Activated CD8-positive, alpha-beta memory T cell treated with anti-CD3 and anti-CD28 coated beads, Interleukin-2, amount 10 ng/mL, durations not matched to agents 7 days and 5 days (primary cell): ENCODE data around the gene DNAH17. TPM values are rescaled to one million over a fixed set of nuclear protein-coding genes. Genes with fewer than 3 reads are reported as not detected.

ENCODE experiments used
- ATAC-seq: fragments of 150-1000 bp; cut with Tn5 transposase; one replicate; pipeline ENCODE4 v1.10.0; 2021; ENCODE audit warnings: moderate library complexity
- CTCF ChIA-PET: fragments of 350-600 bp; sonication (Branson Sonifier 250); formaldehyde crosslinking; loops from one replicate; lab custom pipeline; 2021; ENCODE audit warnings: antibody characterized with exemption; lab: Charles Lee
- DNase-seq: peaks from one replicate; pipeline ENCODE4 v3.0.0-alpha.2; 2020
- H3K27ac Mint-ChIP-seq: one replicate; pipeline ENCODE4 v1.8.0; 2021; ENCODE audit warnings: mild to moderate bottlenecking, mixed read lengths
- H3K27me3 Mint-ChIP-seq: one replicate; pipeline ENCODE4 v1.8.0; 2021; ENCODE audit warnings: mixed read lengths
- H3K36me3 Mint-ChIP-seq: one replicate; pipeline ENCODE4 v1.8.0; 2021; ENCODE audit warnings: mild to moderate bottlenecking, mixed read lengths
- H3K4me1 Mint-ChIP-seq: one replicate; pipeline ENCODE4 v1.8.0; 2021; ENCODE audit warnings: mixed read lengths
- H3K4me3 Mint-ChIP-seq: one replicate; pipeline ENCODE4 v1.8.0; 2021; ENCODE audit warnings: mild to moderate bottlenecking, moderate library complexity, mixed read lengths
- H3K9me3 Mint-ChIP-seq: one replicate; pipeline ENCODE4 v1.8.0; 2022; ENCODE audit warnings: low read depth, mixed read lengths
- total RNA-seq, 2 experiments: library from RNA; stranded (reverse); gene quantifications; one replicate each; pipeline ENCODE4 v1.2.3, GENCODE V29; 2021

Gene DNAH17
- total RNA-seq, 2 experiments from 2014 or later, result 0.26 TPM; not detected in 1

GRCh38 chr17:78611607-78612006 is 34.4 kb upstream of the DNAH17 start:
- CTCF ChIA-PET, result interaction anchor here (1.1 kb wide), 1 partner anchor 89 kb away, joined by 3 read pairs; no protein-coding TSS in a partner anchor
- H3K27me3 Mint-ChIP-seq, result peaks cover 9% of the 10 kb centered on the region

GRCh38 chr17:78610951-78611511 is 33.8 kb upstream of the DNAH17 start:
- CTCF ChIA-PET, result interaction anchor here (1.1 kb wide), 1 partner anchor 89 kb away, joined by 3 read pairs; no protein-coding TSS in a partner anchor

More at GRCh38 chr17:78611607-78612006, 34.4 kb upstream of the DNAH17 start:
- H3K27ac Mint-ChIP-seq, result no peak overlapping the region
- no peaks in the 10 kb centered on the region for H3K9me3 Mint-ChIP-seq
- ATAC-seq (no peak), DNase-seq (no peak)
- no peaks in the 10 kb centered on the region for H3K36me3 Mint-ChIP-seq
- no peak overlapping the region for H3K4me3 Mint-ChIP-seq
- H3K4me1 Mint-ChIP-seq, result no peaks in the 10 kb centered on the region

GRCh38 chr17:78609191-78609641 is 32.0 kb upstream of the DNAH17 start:
- DNase-seq (no peak), ATAC-seq (no peak)
- CTCF ChIA-PET, result interaction anchor here (1.3 kb wide), 1 partner anchor 164 kb away, joined by 4 read pairs; no protein-coding TSS in a partner anchor
- Mint-ChIP-seq H3K27me3 (peaks cover 9% of the 10 kb centered on the region), H3K4me3 (no peak overlapping the region), H3K9me3 (no peaks in the 10 kb centered on the region), H3K36me3 (no peaks in the 10 kb centered on the region), H3K4me1 (no peaks in the 10 kb centered on the region), H3K27ac (no peak overlapping the region)

More at GRCh38 chr17:78610951-78611511, 33.8 kb upstream of the DNAH17 start:
- no peaks in the 10 kb centered on the region for H3K36me3 Mint-ChIP-seq
- H3K4me1 Mint-ChIP-seq, result no peaks in the 10 kb centered on the region
- ATAC-seq (no peak), DNase-seq (no peak)
- no peak overlapping the region for H3K4me3 Mint-ChIP-seq
- peaks cover 9% of the 10 kb centered on the region for H3K27me3 Mint-ChIP-seq
- no peak overlapping the region for H3K27ac Mint-ChIP-seq
- no peaks in the 10 kb centered on the region for H3K9me3 Mint-ChIP-seq

- ATAC-seq (no peak), DNase-seq (no peak)
- Mint-ChIP-seq H3K27me3 (peaks cover 9% of the 10 kb centered on the region), H3K4me1 (no peaks in the 10 kb centered on the region), H3K4me3 (no peak overlapping the region), H3K36me3 (no peaks in the 10 kb centered on the region), H3K9me3 (no peaks in the 10 kb centered on the region), H3K27ac (no peak overlapping the region)
- CTCF ChIA-PET, result interaction anchor here (1.3 kb wide), 1 partner anchor 163 kb away, joined by 4 read pairs; no protein-coding TSS in a partner anchor
These were observed 31.6 kb upstream of the DNAH17 start for GRCh38 chr17:78608804-78609186.

GRCh38 chr17:78608122-78608803 is 31.1 kb upstream of the DNAH17 start:
- peaks cover 9% of the 10 kb centered on the region for H3K27me3 Mint-ChIP-seq
- H3K4me3 Mint-ChIP-seq, result no peak overlapping the region
- ATAC-seq (no peak), DNase-seq (no peak)
- CTCF ChIA-PET, result no interaction called here
- H3K27ac Mint-ChIP-seq, result no peak overlapping the region
- H3K4me1 Mint-ChIP-seq, result no peaks in the 10 kb centered on the region
- no peaks in the 10 kb centered on the region for H3K9me3 Mint-ChIP-seq
- H3K36me3 Mint-ChIP-seq, result no peaks in the 10 kb centered on the region

- Mint-ChIP-seq H3K36me3 (no peaks in the 10 kb centered on the region), H3K27me3 (peaks cover 9% of the 10 kb centered on the region), H3K4me1 (no peaks in the 10 kb centered on the region), H3K4me3 (no peak overlapping the region), H3K9me3 (no peaks in the 10 kb centered on the region), H3K27ac (no peak overlapping the region)
- CTCF ChIA-PET, result no interaction called here
- ATAC-seq, result no peak
- no peak for DNase-seq
These were observed 29.8 kb upstream of the DNAH17 start for GRCh38 chr17:78607038-78607437.

- H3K4me1 Mint-ChIP-seq, result no peaks in the 10 kb centered on the region
- no peak for ATAC-seq
- no peaks in the 10 kb centered on the region for H3K9me3 Mint-ChIP-seq
These were observed 28.7 kb upstream of the DNAH17 start for GRCh38 chr17:78605886-78606285.

GRCh38 chr17:78605429-78605828 is 28.2 kb upstream of the DNAH17 start:
- no peak overlapping the region for H3K27ac Mint-ChIP-seq
- ATAC-seq, result no peak
- no peaks in the 10 kb centered on the region for H3K9me3 Mint-ChIP-seq

More at GRCh38 chr17:78605886-78606285, 28.7 kb upstream of the DNAH17 start:
- CTCF ChIA-PET, result interaction anchor here (0.5 kb wide), 1 partner anchor 1655 kb away, joined by 3 read pairs; no protein-coding TSS in a partner anchor
- H3K4me3 Mint-ChIP-seq, result no peak overlapping the region
- no peak overlapping the region for H3K27ac Mint-ChIP-seq
- DNase-seq, result no peak
- peaks cover 9% of the 10 kb centered on the region for H3K27me3 Mint-ChIP-seq
- no peaks in the 10 kb centered on the region for H3K36me3 Mint-ChIP-seq

GRCh38 chr17:78602246-78602645 is 25.1 kb upstream of the DNAH17 start:
- no peak overlapping the region for H3K27ac Mint-ChIP-seq
- no peak overlapping the region for H3K4me3 Mint-ChIP-seq
- no peaks in the 10 kb centered on the region for H3K9me3 Mint-ChIP-seq
- no peaks in the 10 kb centered on the region for H3K36me3 Mint-ChIP-seq
- peaks cover 3% of the 10 kb centered on the region for H3K4me1 Mint-ChIP-seq
- CTCF ChIA-PET, result no interaction called here
- no peak for DNase-seq
- H3K27me3 Mint-ChIP-seq, result peaks cover 14% of the 10 kb centered on the region
- no peak for ATAC-seq

More at GRCh38 chr17:78605429-78605828, 28.2 kb upstream of the DNAH17 start:
- Mint-ChIP-seq H3K4me3 (no peak overlapping the region), H3K27me3 (peaks cover 9% of the 10 kb centered on the region), H3K36me3 (no peaks in the 10 kb centered on the region), H3K4me1 (no peaks in the 10 kb centered on the region)
- DNase-seq, result no peak
- CTCF ChIA-PET, result interaction anchor here (0.5 kb wide), 1 partner anchor 1655 kb away, joined by 3 read pairs; no protein-coding TSS in a partner anchor

GRCh38 chr17:78601577-78602190 is 24.5 kb upstream of the DNAH17 start:
- Mint-ChIP-seq H3K4me3 (no peak overlapping the region), H3K36me3 (no peaks in the 10 kb centered on the region), H3K4me1 (peaks cover 3% of the 10 kb centered on the region), H3K9me3 (no peaks in the 10 kb centered on the region), H3K27me3 (peaks cover 9% of the 10 kb centered on the region), H3K27ac (no peak overlapping the region)
- DNase-seq (no peak), ATAC-seq (no peak)
- CTCF ChIA-PET, result interaction anchor here (1.0 kb wide), 1 partner anchor 108 kb away, joined by 3 read pairs; no protein-coding TSS in a partner anchor

GRCh38 chr17:78600181-78600721 is 23.1 kb upstream of the DNAH17 start:
- no peak for ATAC-seq
- no peak overlapping the region for H3K27ac Mint-ChIP-seq
- DNase-seq, result no peak
- H3K4me1 Mint-ChIP-seq, result peaks cover 3% of the 10 kb centered on the region
- H3K27me3 Mint-ChIP-seq, result peaks cover 12% of the 10 kb centered on the region
- H3K36me3 Mint-ChIP-seq, result no peaks in the 10 kb centered on the region
- H3K9me3 Mint-ChIP-seq, result no peaks in the 10 kb centered on the region
- CTCF ChIA-PET, result interaction anchor here (0.9 kb wide), 1 partner anchor 58 kb away, joined by 3 read pairs; no protein-coding TSS in a partner anchor
- H3K4me3 Mint-ChIP-seq, result no peak overlapping the region

GRCh38 chr17:78599419-78599818 is 22.2 kb upstream of the DNAH17 start:
- CTCF ChIA-PET, result no interaction called here
- no peak for DNase-seq
- ATAC-seq, result no peak
- Mint-ChIP-seq H3K27me3 (peaks cover 19% of the 10 kb centered on the region), H3K27ac (no peak overlapping the region), H3K36me3 (no peaks in the 10 kb centered on the region), H3K9me3 (no peaks in the 10 kb centered on the region), H3K4me3 (no peak overlapping the region), H3K4me1 (peaks cover 3% of the 10 kb centered on the region)

GRCh38 chr17:78598013-78598471 is 20.8 kb upstream of the DNAH17 start:
- H3K9me3 Mint-ChIP-seq, result no peaks in the 10 kb centered on the region
- peaks cover 26% of the 10 kb centered on the region for H3K27me3 Mint-ChIP-seq
- DNase-seq (no peak), ATAC-seq (no peak)
- peaks cover 3% of the 10 kb centered on the region for H3K4me1 Mint-ChIP-seq
- CTCF ChIA-PET, result interaction anchor here (0.7 kb wide), 1 partner anchor 125 kb away, joined by 3 read pairs; no protein-coding TSS in a partner anchor
- no peaks in the 10 kb centered on the region for H3K36me3 Mint-ChIP-seq
- H3K4me3 Mint-ChIP-seq, result no peak overlapping the region
- H3K27ac Mint-ChIP-seq, result no peak overlapping the region
